Smooth muscle cell (in vitro differentiated cells): Measurements from ENCODE around the gene TIPIN. TPM values are rescaled to one million over a fixed set of nuclear protein-coding genes. Genes with fewer than 3 reads are reported as not detected.

Experiments used
- DNase-seq: peaks from one replicate; lab custom pipeline; 2025; ENCODE audit not compliant: unreplicated experiment; lab: John Stamatoyannopoulos, UW
- H2AFZ ChIP-seq: fragments of 200-600 bp; sonication (generic); 2 replicates; pipeline ENCODE4 v1.6.0; 2016; ENCODE audit warnings: antibody characterized with exemption, low read depth, mild to moderate bottlenecking
- H3F3A ChIP-seq: fragments of 200-600 bp; sonication (generic); 2 replicates; pipeline ENCODE4 v1.6.0; 2017; ENCODE audit warnings: antibody characterized with exemption, low read depth
- H3K27ac ChIP-seq: fragments of 200-600 bp; sonication (generic); 2 replicates; pipeline ENCODE4 v1.5.1; 2016; ENCODE audit warnings: low read depth, mild to moderate bottlenecking
- H3K27me3 ChIP-seq: fragments of 200-600 bp; sonication (generic); 2 replicates; pipeline ENCODE4 v1.6.1; 2016; ENCODE audit warnings: low read depth, mild to moderate bottlenecking
- H3K36me3 ChIP-seq: fragments of 200-600 bp; sonication (generic); 2 replicates; pipeline ENCODE4 v1.5.1; 2016; ENCODE audit warnings: low read depth
- H3K4me1 ChIP-seq: fragments of 200-600 bp; sonication (generic); 2 replicates; pipeline ENCODE4 v1.5.1; 2016; ENCODE audit warnings: low read depth
- H3K4me2 ChIP-seq: fragments of 200-600 bp; sonication (generic); 2 replicates; pipeline ENCODE4 v1.6.0; 2016; ENCODE audit warnings: mild to moderate bottlenecking
- H3K4me3 ChIP-seq: fragments of 200-600 bp; sonication (generic); 2 replicates; pipeline ENCODE4 v1.5.1; 2016; ENCODE audit warnings: mild to moderate bottlenecking
- H3K79me2 ChIP-seq: fragments of 200-600 bp; sonication (generic); 2 replicates; pipeline ENCODE4 v1.6.0; 2016; ENCODE audit warnings: low read depth, mild to moderate bottlenecking
- H3K9ac ChIP-seq: fragments of 200-600 bp; sonication (generic); 2 replicates; pipeline ENCODE4 v1.6.0; 2016; ENCODE audit warnings: low read depth
- H3K9me3 ChIP-seq: fragments of 200-600 bp; sonication (generic); replicated peaks from 2 replicates; pipeline ENCODE4 v1.5.1; 2016; ENCODE audit warnings: low read depth
- H4K20me1 ChIP-seq: fragments of 200-600 bp; sonication (generic); 2 replicates; pipeline ENCODE4 v1.6.0; 2016; ENCODE audit warnings: low read depth
- CTCF ChIP-seq: fragments of 200-600 bp; sonication (generic); IDR thresholded peaks from 2 replicates; pipeline ENCODE4 v1.5.1; 2017; ENCODE audit warnings: borderline replicate concordance, mild to moderate bottlenecking, antibody characterized with exemption; ENCODE audit not compliant: insufficient read depth, poor library complexity, severe bottlenecking
- WGBS: methylation state at CpG from one replicate; pipeline ENCODE4 v1.1.7; 2016; ENCODE audit warnings: low lambda C conversion rate; 5-methylcytosine and 5-hydroxymethylcytosine counted together
- polyA plus RNA-seq: library from polyadenylated mRNA; unstranded; fragments of >200 nt; fragmentation: Nextera tagmentation; extraction: Ambion mirVana; gene quantifications from 2 replicates; pipeline ENCODE4 v1.2.1, GENCODE V29; 2016
- total RNA-seq: library from RNA; depleted of rRNA; stranded (reverse); fragments of >200 nt; gene quantifications from 2 replicates; pipeline ENCODE4 v1.2.3, GENCODE V29; 2014

TIPIN gene
- total and polyA plus RNA-seq, 2 experiments from 2014 or later, result 9.8 to 9.9 TPM

- Histone ChIP-seq H3K4me1 (peaks cover 7% of the 10 kb centered on the region), H3K27me3 (no peaks in the 10 kb centered on the region), H4K20me1 (peaks cover 100% of the 10 kb centered on the region), H3K9me3 (no peaks in the 10 kb centered on the region), H3F3A (no peaks in the 10 kb centered on the region), H3K36me3 (no peaks in the 10 kb centered on the region), H3K4me3 (no peak overlapping the region), H3K27ac (no peak overlapping the region), H3K4me2 (no peak overlapping the region), H2AFZ (no peak overlapping the region), H3K79me2 (peaks cover 100% of the 10 kb centered on the region), H3K9ac (no peak overlapping the region)
- no peak for TF ChIP-seq CTCF
- no peak for DNase-seq
- WGBS, result 70% methylated on average over 7 of the region's 7 CpGs
Observed at GRCh38 chr15:66404532-66404931, 48.0 kb upstream of the TIPIN start.

GRCh38 chr15:66404122-66404521 is 47.6 kb upstream of the TIPIN start:
- Histone ChIP-seq H3K79me2 (peaks cover 100% of the 10 kb centered on the region), H4K20me1 (peaks cover 100% of the 10 kb centered on the region)

GRCh38 chr15:66403323-66403722 is 46.8 kb upstream of the TIPIN start:
- Histone ChIP-seq H3K4me1 (peaks cover 7% of the 10 kb centered on the region), H3K4me2 (no peak overlapping the region), H2AFZ (no peak overlapping the region), H3K27me3 (no peaks in the 10 kb centered on the region), H3K27ac (no peak overlapping the region), H3K9ac (no peak overlapping the region), H3K79me2 (peaks cover 100% of the 10 kb centered on the region), H3K4me3 (no peak overlapping the region), H3F3A (no peaks in the 10 kb centered on the region), H3K36me3 (no peaks in the 10 kb centered on the region), H4K20me1 (peaks cover 100% of the 10 kb centered on the region), H3K9me3 (no peaks in the 10 kb centered on the region)
- TF ChIP-seq CTCF, result no peak
- DNase-seq, result no peak
- WGBS, result 90% methylated on average over 5 of the region's 5 CpGs

More at GRCh38 chr15:66404122-66404521, 47.6 kb upstream of the TIPIN start:
- H3K4me3 ChIP-seq, result no peak overlapping the region
- H3K9ac ChIP-seq, result no peak overlapping the region
- no peak for TF ChIP-seq CTCF
- no peaks in the 10 kb centered on the region for H3F3A ChIP-seq
- H3K4me2 ChIP-seq, result no peak overlapping the region
- H3K27ac ChIP-seq, result no peak overlapping the region
- 80% methylated on average over 8 of the region's 8 CpGs for WGBS
- peaks cover 7% of the 10 kb centered on the region for H3K4me1 ChIP-seq
- H2AFZ ChIP-seq, result no peak overlapping the region
- no peaks in the 10 kb centered on the region for H3K36me3 ChIP-seq
- no peak for DNase-seq
- H3K27me3 ChIP-seq, result no peaks in the 10 kb centered on the region
- no peaks in the 10 kb centered on the region for H3K9me3 ChIP-seq

- no peaks in the 10 kb centered on the region for H3K9me3 ChIP-seq
- H3K27ac ChIP-seq, result no peak overlapping the region
- 86% methylated on average over 3 of the region's 3 CpGs for WGBS
- no peak overlapping the region for H3K4me3 ChIP-seq
- no peak for DNase-seq
- no peaks in the 10 kb centered on the region for H3F3A ChIP-seq
- H3K9ac ChIP-seq, result no peak overlapping the region
- peaks cover 7% of the 10 kb centered on the region for H3K4me1 ChIP-seq
- peaks cover 100% of the 10 kb centered on the region for H4K20me1 ChIP-seq
- H3K4me2 ChIP-seq, result no peak overlapping the region
- no peak for TF ChIP-seq CTCF
- H2AFZ ChIP-seq, result no peak overlapping the region
- peaks cover 100% of the 10 kb centered on the region for H3K79me2 ChIP-seq
- H3K36me3 ChIP-seq, result no peaks in the 10 kb centered on the region
- no peaks in the 10 kb centered on the region for H3K27me3 ChIP-seq
Observed at GRCh38 chr15:66402761-66403284, 46.3 kb upstream of the TIPIN start.
